H9 (cell line): ENCODE data around the gene DNAJA4. TPM values are rescaled to one million over a fixed set of nuclear protein-coding genes. Genes with fewer than 3 reads are reported as not detected.

Source experiments
- DNase-seq: peaks from one replicate; pipeline ENCODE4 v3.0.0-alpha.2; 2017
- H2AFZ ChIP-seq: one replicate; pipeline ENCODE4 v1.6.1; 2013; ENCODE audit warnings: mild to moderate bottlenecking, low read length, control low read depth, moderate library complexity
- H2AK5ac ChIP-seq: 2 replicates; pipeline ENCODE4 v1.6.1; 2013; ENCODE audit warnings: low read length, control low read depth, mixed read lengths; ENCODE audit not compliant: insufficient read length
- H2BK120ac ChIP-seq: one replicate; pipeline ENCODE4 v1.6.1; 2013; ENCODE audit warnings: low read depth, mild to moderate bottlenecking, low read length, control low read depth, inconsistent platforms; ENCODE audit not compliant: poor library complexity, severe bottlenecking
- H2BK12ac ChIP-seq: 2 replicates; pipeline ENCODE4 v1.6.1; 2013; ENCODE audit warnings: low read length, control low read depth, mixed read lengths, low read depth; ENCODE audit not compliant: insufficient read length
- H2BK15ac ChIP-seq: 2 replicates; pipeline ENCODE4 v1.6.1; 2013; ENCODE audit warnings: low read depth, low read length, control low read depth
- H2BK20ac ChIP-seq: one replicate; pipeline ENCODE4 v1.6.1; 2013; ENCODE audit warnings: low read depth, mild to moderate bottlenecking, low read length, control low read depth, inconsistent platforms; ENCODE audit not compliant: poor library complexity, severe bottlenecking
- H2BK5ac ChIP-seq: 2 replicates; pipeline ENCODE4 v1.6.1; 2013; ENCODE audit warnings: low read length, control low read depth, mixed read lengths; ENCODE audit not compliant: insufficient read length
- H3K14ac ChIP-seq: 2 replicates; pipeline ENCODE4 v1.6.1; 2013; ENCODE audit warnings: low read length, control low read depth; ENCODE audit not compliant: insufficient read depth
- H3K18ac ChIP-seq: 2 replicates; pipeline ENCODE4 v1.6.1; 2013; ENCODE audit warnings: low read depth, mild to moderate bottlenecking, mixed read lengths, low read length, control low read depth; ENCODE audit not compliant: insufficient read length
- H3K23ac ChIP-seq: 2 replicates; pipeline ENCODE4 v1.6.1; 2013; ENCODE audit warnings: low read length, control low read depth, mixed read lengths, low read depth; ENCODE audit not compliant: insufficient read length
- H3K23me2 ChIP-seq: 2 replicates; pipeline ENCODE4 v1.6.1; 2013; ENCODE audit warnings: low read depth, mild to moderate bottlenecking, mixed read lengths, low read length, control low read depth; ENCODE audit not compliant: insufficient read length, poor library complexity, severe bottlenecking
- H3K27ac ChIP-seq: 2 replicates; pipeline ENCODE4 v1.5.1; 2013; ENCODE audit warnings: low read length, control low read depth, mixed read lengths, low read depth; ENCODE audit not compliant: insufficient read length
- H3K27me3 ChIP-seq: 2 replicates; pipeline ENCODE4 v1.6.1; 2013; ENCODE audit warnings: low read length, control low read depth, inconsistent platforms; ENCODE audit not compliant: insufficient read depth
- H3K4ac ChIP-seq: 2 replicates; pipeline ENCODE4 v1.6.1; 2013; ENCODE audit warnings: low read depth, mild to moderate bottlenecking, control low read depth, inconsistent platforms, low read length, moderate library complexity
- H3K4me1 ChIP-seq: 2 replicates; pipeline ENCODE4 v1.6.1; 2013; ENCODE audit warnings: low read length, control low read depth, inconsistent platforms; ENCODE audit not compliant: insufficient read depth
- H3K4me2 ChIP-seq: 2 replicates; pipeline ENCODE4 v1.6.1; 2013; ENCODE audit warnings: low read length, control low read depth, mixed read lengths; ENCODE audit not compliant: insufficient read length, insufficient read depth
- H3K56ac ChIP-seq: 2 replicates; pipeline ENCODE4 v1.6.1; 2013; ENCODE audit warnings: low read depth, mild to moderate bottlenecking, mixed read lengths, low read length, control low read depth; ENCODE audit not compliant: insufficient read length
- H3K79me1 ChIP-seq: 2 replicates; pipeline ENCODE4 v1.6.1; 2013; ENCODE audit warnings: low read depth, mild to moderate bottlenecking, moderate library complexity, low read length, control low read depth, inconsistent platforms; ENCODE audit not compliant: insufficient read depth, poor library complexity, severe bottlenecking
- H3K79me2 ChIP-seq: 2 replicates; pipeline ENCODE4 v1.6.1; 2013; ENCODE audit warnings: low read length, control low read depth, inconsistent platforms; ENCODE audit not compliant: insufficient read depth
- H3K9ac ChIP-seq: 2 replicates; pipeline ENCODE4 v1.6.1; 2013; ENCODE audit warnings: low read length, control low read depth, mixed read lengths; ENCODE audit not compliant: insufficient read length; ENCODE audit errors: extremely low read depth
- H3K9me3 ChIP-seq: one replicate; pipeline ENCODE4 v1.6.1; 2013; ENCODE audit warnings: low read depth, low read length, inconsistent platforms; ENCODE audit not compliant: control insufficient read depth
- H3T11ph ChIP-seq: one replicate; pipeline ENCODE4 v1.6.1; 2013; ENCODE audit warnings: mild to moderate bottlenecking, low read length, control low read depth, inconsistent platforms
- H4K20me1 ChIP-seq: one replicate; pipeline ENCODE4 v1.6.1; 2013; ENCODE audit not compliant: control insufficient read depth, insufficient read length, insufficient read depth
- H4K5ac ChIP-seq: 2 replicates; pipeline ENCODE4 v1.6.1; 2013; ENCODE audit warnings: low read depth, mild to moderate bottlenecking, mixed read lengths, low read length, control low read depth; ENCODE audit not compliant: insufficient read length
- H4K8ac ChIP-seq: replicated peaks from 2 replicates; pipeline ENCODE4 v1.6.1; 2013; ENCODE audit warnings: low read length, control low read depth, mixed read lengths, low read depth; ENCODE audit not compliant: insufficient read length
- H4K91ac ChIP-seq: 2 replicates; pipeline ENCODE4 v1.6.1; 2013; ENCODE audit warnings: low read depth, mild to moderate bottlenecking, moderate library complexity, mixed read lengths, low read length, control low read depth; ENCODE audit not compliant: insufficient read length
- H3K27ac Mint-ChIP-seq, 3 experiments: 2 replicates in 2 of 3; 3 replicates in 1 of 3; pipeline ENCODE4 v1.8.0; 2020 to 2021; ENCODE audit warnings: mixed read lengths in 3 of 3, mild to moderate bottlenecking in 1 of 3, moderate library complexity in 1 of 3
- H3K27me3 Mint-ChIP-seq: 2 replicates; pipeline ENCODE4 v1.8.0; 2021; ENCODE audit warnings: low read depth, mild to moderate bottlenecking, moderate library complexity, mixed read lengths
- H3K36me3 Mint-ChIP-seq, 3 experiments: 2 replicates in 2 of 3; 3 replicates in 1 of 3; pipeline ENCODE4 v1.8.0; 2020 to 2021; ENCODE audit warnings: low read depth in 3 of 3, mixed read lengths in 3 of 3; ENCODE audit not compliant: insufficient read depth in 1 of 3
- H3K4me1 Mint-ChIP-seq, 2 experiments: 2 replicates each; pipeline ENCODE4 v1.8.0; 2020; ENCODE audit warnings: mixed read lengths in 2 of 2
- H3K4me3 Mint-ChIP-seq, 2 experiments: 2 replicates in 1 of 2; 3 replicates in 1 of 2; pipeline ENCODE4 v1.8.0; 2020 to 2021; ENCODE audit warnings: mild to moderate bottlenecking in 2 of 2, mixed read lengths in 2 of 2, moderate library complexity in 1 of 2
- H3K9me3 Mint-ChIP-seq, 2 experiments: 2 replicates in 1 of 2; 3 replicates in 1 of 2; pipeline ENCODE4 v1.8.0; 2020; ENCODE audit warnings: mild to moderate bottlenecking in 2 of 2, mixed read lengths in 2 of 2, moderate library complexity in 1 of 2
- CTCF ChIP-seq: fragments of 200-600 bp; sonication (generic); conservative IDR thresholded peaks from 3 replicates; pipeline ENCODE4 v1.8.0; 2021; ENCODE audit warnings: antibody characterized with exemption, mild to moderate bottlenecking
- WGBS: extraction: QIAGEN DNeasy Blood & Tissue Kit; methylation state at CpG from one replicate; pipeline ENCODE4 v1.1.7; 2013; ENCODE audit warnings: missing lambda C conversion rate, low lambda C conversion rate, mixed read lengths; ENCODE audit not compliant: insufficient read length; ENCODE audit errors: extremely low coverage; 5-methylcytosine and 5-hydroxymethylcytosine counted together
- total RNA-seq: library from RNA; stranded (reverse); gene quantifications from 2 replicates; pipeline ENCODE4 v1.2.1, GENCODE V29; 2021

DNAJA4 gene
- total RNA-seq, 1 experiment from 2014 or later, result 0.13 TPM

GRCh38 chr15:78301828-78302227 is 37.5 kb downstream of the DNAJA4 start:
- Histone ChIP-seq H3K4me1 (no peaks in the 10 kb centered on the region), H3T11ph (no peak overlapping the region), H2BK15ac (no peak overlapping the region), H3K4me2 (no peak overlapping the region), H3K18ac (no peak overlapping the region), H3K27ac (no peak overlapping the region), H2BK12ac (no peak overlapping the region), H2BK20ac (no peak overlapping the region), H2BK5ac (no peak overlapping the region), H3K56ac (no peak overlapping the region), H4K20me1 (no peaks in the 10 kb centered on the region), H3K4ac (no peak overlapping the region), H3K9ac (no peak overlapping the region), H4K5ac (no peak overlapping the region), H4K91ac (no peak overlapping the region), H3K23ac (no peak overlapping the region), H2BK120ac (no peak overlapping the region), H3K9me3 (no peaks in the 10 kb centered on the region), H2AK5ac (no peak overlapping the region), H3K14ac (no peak overlapping the region), H3K79me2 (peaks cover 5% of the 10 kb centered on the region; the same call in 1 of the 2 replicates), H3K27me3 (no peaks in the 10 kb centered on the region), H2AFZ (no peak overlapping the region), H3K23me2 (peaks cover 6% of the 10 kb centered on the region), H3K79me1 (no peaks in the 10 kb centered on the region), H4K8ac (no peak overlapping the region)
- WGBS, result no CpG with 5 or more reads among the region's 3 CpGs
- Mint-ChIP-seq H3K4me3 (no peak overlapping the region), H3K36me3 (no peaks in the 10 kb centered on the region; a peak in 1 of 7 replicates), H3K4me1 (peaks cover 8 to 20% of the 10 kb centered on the region in 2 experiments), H3K27me3 (peaks cover 18% of the 10 kb centered on the region), H3K9me3 (no peaks in the 10 kb centered on the region), H3K27ac (no peak overlapping the region)
- TF ChIP-seq CTCF, result no peak
- DNase-seq, result no peak
